Mesodermal cell (in vitro differentiated cells): ENCODE results near the gene RALGDS.

Experiments
- H3K27ac ChIP-seq: 2 replicates; pipeline ENCODE4 v1.7.0; 2013; ENCODE audit warnings: mild to moderate bottlenecking, low read depth, low read length, moderate library complexity; ENCODE audit not compliant: severe bottlenecking
- H3K36me3 ChIP-seq: 2 replicates; pipeline ENCODE4 v1.7.1; 2013; ENCODE audit warnings: mild to moderate bottlenecking, low read length, moderate library complexity; ENCODE audit not compliant: control insufficient read depth, insufficient read depth
- H3K4me1 ChIP-seq: one replicate; pipeline ENCODE4 v1.7.1; 2013; ENCODE audit warnings: mild to moderate bottlenecking, low read length; ENCODE audit not compliant: insufficient read depth, control insufficient read depth, poor library complexity, severe bottlenecking
- H3K4me3 ChIP-seq: 2 replicates; pipeline ENCODE4 v1.7.0; 2013; ENCODE audit warnings: low read length, control low read depth, mild to moderate bottlenecking; ENCODE audit not compliant: insufficient read depth, poor library complexity, severe bottlenecking; ENCODE audit errors: extremely low read depth
- H3K9me3 ChIP-seq: 2 replicates; pipeline ENCODE4 v1.7.1; 2013; ENCODE audit warnings: mild to moderate bottlenecking, low read length, moderate library complexity; ENCODE audit not compliant: control insufficient read depth
- WGBS, 2 experiments: methylation state at CpG; one replicate each; pipeline ENCODE4 v1.1.5; 2013; ENCODE audit warnings: missing lambda C conversion rate in 2 of 2; ENCODE audit not compliant: insufficient coverage in 2 of 2; 5-methylcytosine and 5-hydroxymethylcytosine counted together

Gene RALGDS

GRCh38 chr9:133142684-133143622 lies 21.9 kb upstream of the RALGDS start:
- Histone ChIP-seq H3K4me3 (no peak overlapping the region), H3K27ac (peak overlapping the region; percentile 36), H3K9me3 (no peaks in the 10 kb centered on the region), H3K4me1 (peaks cover 36% of the 10 kb centered on the region), H3K36me3 (peaks cover 3% of the 10 kb centered on the region)
- 81 to 83% methylated on average over 13 to 16 of the region's 18 CpGs for WGBS, 2 experiments

- peaks cover 38% of the 10 kb centered on the region for H3K4me1 ChIP-seq
- 91 to 93% methylated on average over 11 to 15 of the region's 16 CpGs for WGBS, 2 experiments
- peaks cover 3% of the 10 kb centered on the region for H3K36me3 ChIP-seq
- H3K27ac ChIP-seq: no peak overlapping the region
- H3K9me3 ChIP-seq: no peaks in the 10 kb centered on the region
- H3K4me3 ChIP-seq: no peak overlapping the region
Observed at GRCh38 chr9:133141833-133142595, 21.0 kb upstream of the RALGDS start.

GRCh38 chr9:133140606-133141005 lies 19.6 kb upstream of the RALGDS start:
- no peak overlapping the region for H3K27ac ChIP-seq
- no peak overlapping the region for H3K4me3 ChIP-seq
- WGBS, 2 experiments: 96 to 99% methylated on average over 8 to 10 of the region's 14 CpGs
- H3K4me1 ChIP-seq: peaks cover 39% of the 10 kb centered on the region
- no peaks in the 10 kb centered on the region for H3K9me3 ChIP-seq
- peaks cover 3% of the 10 kb centered on the region for H3K36me3 ChIP-seq

GRCh38 chr9:133140174-133140505 lies 19.1 kb upstream of the RALGDS start:
- H3K27ac ChIP-seq: no peak overlapping the region
- 100% methylated on average over 1 to 2 of the region's 4 CpGs for WGBS, 2 experiments
- H3K4me3 ChIP-seq: no peak overlapping the region
- H3K36me3 ChIP-seq: peaks cover 3% of the 10 kb centered on the region
- peaks cover 43% of the 10 kb centered on the region for H3K4me1 ChIP-seq
- no peaks in the 10 kb centered on the region for H3K9me3 ChIP-seq

GRCh38 chr9:133139246-133140173 lies 18.5 kb upstream of the RALGDS start:
- Histone ChIP-seq H3K27ac (no peak overlapping the region), H3K4me3 (no peak overlapping the region), H3K4me1 (peaks cover 50% of the 10 kb centered on the region), H3K9me3 (no peaks in the 10 kb centered on the region), H3K36me3 (peaks cover 3% of the 10 kb centered on the region)
- 91 to 94% methylated on average over 10 to 16 of the region's 24 CpGs for WGBS, 2 experiments

GRCh38 chr9:133137451-133138231 lies 16.6 kb upstream of the RALGDS start:
- peaks cover 57% of the 10 kb centered on the region for H3K4me1 ChIP-seq
- 94 to 97% methylated on average over 10 to 14 of the region's 16 CpGs for WGBS, 2 experiments

GRCh38 chr9:133135146-133135745 lies 14.2 kb upstream of the RALGDS start:
- H3K4me1 ChIP-seq: peaks cover 57% of the 10 kb centered on the region
- WGBS, 2 experiments: 91 to 93% methylated on average over 6 to 7 of the region's 8 CpGs
- peaks cover 8% of the 10 kb centered on the region for H3K36me3 ChIP-seq
- no peaks in the 10 kb centered on the region for H3K9me3 ChIP-seq
- no peak overlapping the region for H3K4me3 ChIP-seq
- H3K27ac ChIP-seq: peak overlapping the region; percentile 100

More at GRCh38 chr9:133137451-133138231, 16.6 kb upstream of the RALGDS start:
- no peaks in the 10 kb centered on the region for H3K36me3 ChIP-seq
- no peak overlapping the region for H3K27ac ChIP-seq
- no peaks in the 10 kb centered on the region for H3K9me3 ChIP-seq
- H3K4me3 ChIP-seq: no peak overlapping the region

GRCh38 chr9:133134388-133135145 lies 13.5 kb upstream of the RALGDS start:
- H3K27ac ChIP-seq: peak overlapping the region; percentile 100
- 88 to 97% methylated on average over 8 to 11 of the region's 11 CpGs for WGBS, 2 experiments
- H3K4me3 ChIP-seq: no peak overlapping the region
- no peaks in the 10 kb centered on the region for H3K9me3 ChIP-seq
- H3K4me1 ChIP-seq: peaks cover 57% of the 10 kb centered on the region
- H3K36me3 ChIP-seq: peaks cover 8% of the 10 kb centered on the region
